Fibroblast of skin of back (primary cell): ENCODE measurements around the gene BICDL2.
A peak's percentile ranks its signal among the peaks of the same experiment; 100 is the strongest.
"Not testable (repeated sequence)": the region's sequence is repeated elsewhere in the genome, so short reads cannot be mapped to it uniquely, and the experiment has no call there.

ENCODE experiments used
- DNase-seq: peaks from one replicate; pipeline ENCODE4 v3.0.0-alpha.2; 2013

The BICDL2 gene

DNA sequence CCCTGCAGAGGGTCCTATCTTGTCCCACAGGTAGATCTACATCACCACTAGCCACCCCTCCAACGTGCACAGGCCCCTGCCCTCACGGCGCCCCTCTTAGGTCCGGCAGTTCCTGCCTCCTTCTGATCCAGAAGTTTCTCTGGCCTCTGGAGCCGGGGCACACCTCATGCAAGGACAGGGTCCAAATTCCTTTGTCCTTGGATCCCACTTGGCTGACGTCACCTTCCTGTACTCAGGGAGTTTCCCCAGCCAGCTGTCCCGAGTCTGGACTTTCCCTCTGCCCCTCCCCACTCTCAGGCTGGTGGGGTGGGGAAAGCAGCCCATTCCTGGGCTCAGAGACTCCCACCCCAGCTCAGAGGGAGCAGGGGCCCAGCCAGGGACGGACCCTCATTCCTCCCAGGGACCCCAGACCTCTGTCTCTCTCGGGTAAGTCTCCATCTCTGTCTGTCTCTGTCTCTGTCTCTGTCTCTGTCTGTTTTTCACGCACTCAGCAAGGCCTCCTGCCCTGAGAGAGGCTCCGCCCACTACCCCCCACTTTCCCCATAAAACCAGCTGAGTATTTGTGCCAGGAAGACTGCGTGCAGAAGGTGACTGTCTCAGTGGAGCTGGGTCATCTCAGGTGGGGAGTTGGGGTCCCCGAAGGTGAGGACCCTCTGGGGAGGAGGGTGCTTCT, 28.5 kb upstream of the BICDL2 start, which contains the start of gene IL32:
Gene IL32, plus strand, starts transcription at position 572 of the 673 bp plus-strand sequence. CDS start 172 bp downstream, outside the sequence.
- peak; percentile 76 for DNase-seq

DNA sequence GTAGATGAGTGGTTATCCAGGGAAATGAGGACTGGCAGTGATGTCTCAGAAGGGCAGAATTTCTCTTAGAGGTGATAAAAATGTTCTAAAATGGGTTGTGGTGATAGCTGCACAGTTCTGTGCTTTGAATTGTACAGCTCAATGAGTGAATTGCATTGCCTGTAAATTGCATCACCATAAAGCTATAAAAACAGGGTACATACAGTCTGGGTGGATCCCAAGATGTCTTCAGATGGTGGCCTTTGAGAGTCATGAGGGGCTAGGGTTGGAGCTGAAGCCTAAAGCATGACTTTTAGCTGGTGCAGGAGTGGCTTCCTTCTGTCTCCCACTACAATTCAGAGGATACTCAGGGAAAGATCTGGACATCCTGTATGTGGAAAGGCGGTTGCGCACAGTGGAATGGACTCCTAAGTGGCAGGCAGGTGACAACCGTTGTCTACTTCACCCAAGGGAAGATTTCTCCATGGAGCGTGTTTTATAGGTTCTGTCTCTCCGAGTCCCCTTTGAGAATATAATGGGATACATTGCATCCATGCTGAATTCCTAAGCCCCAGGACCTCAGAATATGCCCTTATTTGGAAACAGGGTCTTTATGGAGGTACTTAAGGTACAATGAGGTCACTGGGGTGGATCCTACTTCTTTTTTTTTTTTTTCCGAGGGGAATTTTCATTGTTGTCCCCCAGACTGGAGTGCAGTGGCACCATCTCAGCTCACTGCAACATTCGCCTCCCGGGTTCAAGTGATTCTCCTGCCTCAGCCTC, 27.1 kb upstream of the BICDL2 start:
- DNase-seq = no peak

DNA sequence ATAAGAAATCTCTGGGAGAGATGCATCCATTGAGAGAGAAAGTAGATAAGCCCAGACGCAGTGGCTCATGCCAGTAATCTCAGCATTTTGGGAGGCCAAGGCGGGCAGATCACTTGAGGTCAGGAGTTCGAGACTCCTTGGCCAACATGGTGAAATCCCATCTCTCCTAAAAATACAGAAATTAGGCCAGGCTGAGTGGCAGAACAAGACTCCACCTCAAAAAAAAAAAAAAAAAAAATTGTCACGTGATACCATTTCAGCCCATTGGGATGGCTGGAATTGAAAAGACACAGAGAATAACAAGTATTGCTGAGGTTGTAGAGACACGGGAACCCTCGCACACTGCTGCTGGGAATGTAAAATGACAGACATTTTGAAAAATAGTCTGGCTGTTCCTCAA, 25.8 kb upstream of the BICDL2 start:
- no peak for DNase-seq

DNA sequence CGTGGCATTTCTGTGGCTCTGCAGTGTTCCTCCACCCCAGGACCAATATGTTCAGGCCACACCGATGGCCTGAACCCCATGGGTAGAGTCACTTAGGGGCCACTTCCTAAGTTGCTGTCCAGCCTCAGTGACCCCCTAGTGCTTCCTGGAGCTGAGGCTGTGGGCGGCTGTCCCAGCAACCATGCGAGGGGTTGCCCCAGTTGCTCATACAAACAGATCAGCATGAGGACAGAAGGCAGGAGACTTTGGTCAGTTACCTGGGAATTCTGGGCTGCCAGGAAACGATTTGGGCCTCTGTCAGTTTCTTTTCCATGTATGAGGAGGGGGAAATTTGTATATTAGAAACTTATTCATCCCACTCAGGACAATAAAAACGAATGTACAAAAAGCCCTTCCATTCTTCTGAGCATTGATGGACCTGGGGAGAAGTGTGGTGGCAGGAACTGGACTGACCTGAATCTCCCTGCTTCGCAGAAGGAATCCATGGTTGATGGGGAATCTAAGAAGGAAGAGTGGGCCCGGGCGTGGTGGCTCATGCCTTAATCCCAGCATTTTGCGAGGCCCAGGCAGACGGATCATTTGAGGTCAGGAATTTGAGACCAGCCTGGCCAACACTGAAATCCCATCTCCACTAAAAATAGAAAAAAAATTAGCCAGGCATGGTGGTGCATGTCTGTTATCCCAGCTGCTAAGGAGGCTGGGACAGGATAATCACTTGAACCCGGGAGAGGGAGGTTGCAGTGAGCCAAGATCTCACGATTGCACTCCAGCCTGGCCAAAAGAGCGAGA, 23.8 kb upstream of the BICDL2 start:
- DNase-seq = no peak

DNA sequence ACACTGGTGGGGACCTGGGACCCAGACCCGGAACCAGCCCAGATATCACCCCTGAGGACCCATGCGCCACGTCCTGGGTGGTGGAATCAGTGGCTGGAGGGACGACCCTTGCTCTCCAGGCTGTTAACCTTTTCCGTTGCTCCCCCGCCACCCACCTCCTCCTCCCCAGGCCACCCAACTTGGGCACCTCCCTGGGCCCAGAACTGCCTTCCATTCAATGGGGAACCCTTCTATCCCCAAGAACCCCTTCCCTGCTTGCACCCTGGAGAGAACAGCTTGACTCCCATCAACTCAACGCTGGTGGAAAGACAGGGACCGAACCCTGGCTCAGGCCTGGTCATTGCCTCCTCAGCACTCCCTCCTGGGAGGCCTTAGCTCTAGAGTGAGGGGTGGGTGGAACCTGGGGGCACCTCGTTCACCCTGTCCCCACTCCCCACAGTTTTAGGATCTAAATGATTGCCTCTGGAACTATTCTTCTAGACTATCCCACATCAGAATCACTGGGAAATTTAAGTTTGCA, 23.0 kb upstream of the BICDL2 start:
- DNase-seq = no peak

DNA sequence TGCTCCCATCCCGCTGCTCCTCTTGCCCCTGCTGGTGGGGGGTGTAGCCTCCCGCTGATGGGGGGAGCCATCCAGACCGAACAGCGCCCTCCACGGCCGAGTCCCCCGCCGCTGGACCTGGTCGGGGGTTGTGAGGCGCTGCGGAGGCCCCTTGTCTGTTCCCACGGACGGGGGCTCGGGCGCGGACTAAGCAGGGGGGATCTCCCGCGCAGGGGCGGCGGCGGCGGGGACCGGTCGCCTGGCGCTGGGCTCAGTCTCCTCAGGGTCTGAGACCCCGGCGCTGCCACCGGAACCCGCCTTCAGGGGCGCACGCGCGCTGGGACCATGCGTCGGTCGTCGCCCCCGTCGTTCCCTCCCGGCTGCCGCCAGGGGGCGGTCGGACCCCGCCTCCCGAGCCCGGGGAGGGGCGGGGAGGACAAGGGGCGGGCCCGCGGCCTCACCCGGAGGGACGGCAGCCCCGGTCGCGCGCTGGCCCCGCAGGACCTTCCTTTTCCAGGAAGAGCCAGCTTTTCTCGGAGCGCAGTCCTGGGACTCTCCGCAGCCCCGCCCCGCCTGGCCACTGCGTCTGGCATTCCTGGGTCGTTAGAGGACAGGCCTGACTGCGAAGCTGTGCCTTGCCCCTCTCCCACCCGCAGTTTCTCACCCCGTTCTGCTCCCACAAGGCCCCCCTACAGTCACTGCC, 22.4 kb upstream of the BICDL2 start:
- DNase-seq = peak; percentile 92

DNA sequence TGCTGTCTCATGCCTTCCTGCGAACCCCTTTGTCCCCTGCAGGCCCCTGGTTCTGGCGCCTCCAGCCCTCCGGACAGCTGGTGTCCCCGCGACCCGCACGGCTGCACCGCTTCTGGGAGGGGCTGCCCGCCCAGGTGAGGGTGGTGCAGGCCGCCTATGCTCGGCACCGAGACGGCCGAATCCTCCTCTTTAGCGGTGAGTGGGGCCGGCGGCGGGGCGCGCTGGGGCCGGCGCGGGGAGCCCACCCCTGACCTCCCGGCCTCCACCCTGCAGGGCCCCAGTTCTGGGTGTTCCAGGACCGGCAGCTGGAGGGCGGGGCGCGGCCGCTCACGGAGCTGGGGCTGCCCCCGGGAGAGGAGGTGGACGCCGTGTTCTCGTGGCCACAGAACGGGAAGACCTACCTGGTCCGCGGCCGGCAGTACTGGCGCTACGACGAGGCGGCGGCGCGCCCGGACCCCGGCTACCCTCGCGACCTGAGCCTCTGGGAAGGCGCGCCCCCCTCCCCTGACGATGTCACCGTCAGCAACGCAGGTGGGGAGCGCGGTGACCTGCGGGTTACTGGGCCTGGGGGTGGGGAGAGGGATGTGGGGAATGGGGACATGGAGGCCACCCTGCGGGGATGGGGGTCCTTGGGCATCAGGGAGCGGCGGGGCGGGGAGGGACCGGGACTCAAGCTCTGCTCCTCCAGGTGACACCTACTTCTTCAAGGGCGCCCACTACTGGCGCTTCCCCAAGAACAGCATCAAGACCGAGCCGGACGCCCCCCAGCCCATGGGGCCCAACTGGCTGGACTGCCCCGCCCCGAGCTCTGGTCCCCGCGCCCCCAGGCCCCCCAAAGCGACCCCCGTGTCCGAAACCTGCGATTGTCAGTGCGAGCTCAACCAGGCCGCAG, 21.6 kb upstream of the BICDL2 start:
- DNase-seq = peak; percentile 31

DNA sequence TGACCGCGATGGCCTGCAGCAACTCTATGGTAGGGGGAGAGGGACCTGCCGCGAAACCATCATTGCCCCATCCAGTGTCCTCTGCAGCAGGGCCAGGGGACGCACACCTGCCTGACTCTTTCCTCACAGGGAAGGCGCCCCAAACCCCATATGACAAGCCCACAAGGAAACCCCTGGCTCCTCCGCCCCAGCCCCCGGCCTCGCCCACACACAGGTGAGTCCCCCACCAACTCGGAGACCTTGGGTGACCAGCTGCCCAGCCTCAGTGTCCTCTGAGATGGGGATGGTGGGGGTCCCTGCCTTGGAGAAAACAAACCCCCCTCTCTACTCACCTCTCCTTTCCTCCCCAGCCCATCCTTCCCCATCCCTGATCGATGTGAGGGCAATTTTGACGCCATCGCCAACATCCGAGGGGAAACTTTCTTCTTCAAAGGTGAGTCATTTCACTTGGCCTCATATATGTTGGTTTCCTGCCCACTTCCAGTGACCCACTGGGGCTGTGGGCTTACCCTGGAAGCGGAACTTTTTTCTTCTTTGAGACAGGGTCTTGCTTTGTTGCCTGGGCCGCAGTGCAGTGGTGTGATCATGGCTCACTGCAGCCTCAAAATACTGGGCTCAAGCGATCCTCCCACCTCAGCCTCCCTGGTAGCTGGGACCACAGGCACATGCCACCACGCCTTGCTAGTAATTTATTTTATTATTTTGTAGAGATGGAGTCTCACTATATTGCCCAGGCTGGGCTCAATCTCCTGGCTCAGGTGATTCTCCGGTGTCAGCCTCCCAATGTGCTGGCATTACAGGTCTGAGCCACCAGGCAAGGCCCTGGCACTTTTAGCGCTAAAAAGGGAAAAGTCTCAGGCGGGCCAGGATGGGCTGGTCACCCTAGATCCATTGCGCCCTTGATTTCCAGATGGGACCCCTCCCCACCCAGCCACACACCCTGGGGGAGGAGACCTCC, 20.7 kb upstream of the BICDL2 start:
- DNase-seq = no peak

DNA sequence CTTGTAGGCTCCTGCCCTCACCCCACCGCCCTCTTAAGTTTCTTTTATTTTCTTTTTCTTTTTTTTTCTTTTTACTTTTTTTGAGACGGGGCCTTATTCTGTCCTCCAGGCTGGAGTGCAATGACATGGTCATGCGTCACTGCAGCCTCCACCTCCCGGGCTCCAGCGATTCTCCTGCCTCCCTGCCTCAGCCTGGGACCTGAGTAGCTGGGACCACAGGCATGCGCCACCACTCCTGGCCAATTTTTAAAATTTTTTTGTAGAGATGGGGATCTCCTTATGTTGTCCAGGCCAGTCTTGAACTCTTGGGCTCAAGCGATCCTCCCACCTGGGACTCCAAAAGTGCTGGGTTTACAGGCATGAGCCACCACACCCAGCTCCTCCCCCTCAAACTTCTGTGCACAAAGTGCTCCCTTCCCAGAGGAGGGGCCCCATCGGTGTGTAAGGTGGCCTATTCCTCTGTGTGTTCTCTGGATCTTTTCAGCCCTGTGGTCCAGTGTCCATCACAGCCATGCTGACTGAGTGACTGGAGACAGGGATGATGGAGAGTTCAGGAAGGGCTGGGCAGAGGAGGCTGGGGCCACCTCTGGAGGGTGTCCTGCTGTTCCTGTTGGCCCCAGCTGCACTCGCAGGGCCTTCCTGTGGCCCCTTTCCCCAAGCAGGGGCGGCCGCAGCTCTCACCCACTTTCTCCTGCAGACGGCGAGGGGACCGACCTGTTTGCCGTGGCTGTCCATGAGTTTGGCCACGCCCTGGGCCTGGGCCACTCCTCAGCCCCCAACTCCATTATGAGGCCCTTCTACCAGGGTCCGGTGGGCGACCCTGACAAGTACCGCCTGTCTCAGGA, 19.8 kb upstream of the BICDL2 start:
- no peak for DNase-seq

DNA sequence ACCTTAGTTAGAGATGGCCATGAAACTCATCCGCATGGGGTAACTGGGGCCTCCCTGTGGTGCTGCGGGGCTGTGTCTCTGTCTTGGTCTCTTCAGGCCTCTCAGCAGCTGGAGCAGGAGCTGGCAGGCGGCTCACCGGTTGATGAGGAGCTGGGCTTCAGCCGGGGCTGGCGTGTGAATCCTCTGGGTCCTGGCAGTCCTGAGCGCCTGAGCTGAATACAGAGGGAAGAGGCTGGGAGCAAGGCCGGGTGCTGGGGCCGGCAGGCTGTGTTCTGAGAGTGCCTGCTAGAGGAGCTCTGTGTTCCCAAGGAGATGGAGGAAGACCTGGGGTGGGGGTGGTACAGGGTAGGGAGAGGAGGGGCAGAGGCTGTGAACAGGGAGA, 19.0 kb upstream of the BICDL2 start:
- DNase-seq = not testable (repeated sequence)

DNA sequence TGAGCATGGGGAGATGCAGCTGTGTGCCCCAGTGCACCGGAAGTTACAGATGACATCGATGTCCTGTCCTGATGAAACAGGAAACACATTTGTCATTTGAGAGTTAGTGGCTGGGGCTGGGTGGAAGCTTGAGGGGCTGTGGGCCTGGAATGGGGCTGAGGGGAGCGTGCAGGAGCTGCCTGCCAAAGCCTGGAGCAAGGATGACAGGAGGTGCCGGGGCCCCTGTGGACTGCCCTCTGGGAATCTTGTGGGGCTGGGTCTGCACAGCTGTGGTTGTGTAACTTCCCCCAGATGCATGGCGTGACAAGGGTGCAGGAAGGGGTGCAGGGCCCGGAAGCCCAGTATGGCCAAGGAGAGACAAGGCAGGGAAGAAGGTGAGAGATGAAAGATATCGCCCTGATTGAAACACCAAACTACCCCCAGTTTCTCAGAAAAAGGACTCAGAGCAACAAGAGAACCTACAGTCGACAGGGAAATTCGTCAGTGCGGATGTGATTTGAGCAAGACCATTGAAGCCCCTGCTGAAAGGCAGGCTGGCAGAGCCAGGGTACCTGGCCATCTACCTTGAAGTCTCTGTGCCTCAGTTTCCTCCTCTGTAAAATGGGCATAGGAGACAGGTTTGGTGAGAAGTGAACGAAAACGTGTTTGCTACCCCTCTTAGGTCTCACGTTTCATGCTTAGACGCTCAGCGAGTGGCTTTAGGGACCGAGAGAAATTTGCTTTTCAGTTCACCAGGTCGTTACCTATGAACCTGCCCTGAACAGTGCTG, 18.4 kb upstream of the BICDL2 start:
- no peak for DNase-seq

DNA sequence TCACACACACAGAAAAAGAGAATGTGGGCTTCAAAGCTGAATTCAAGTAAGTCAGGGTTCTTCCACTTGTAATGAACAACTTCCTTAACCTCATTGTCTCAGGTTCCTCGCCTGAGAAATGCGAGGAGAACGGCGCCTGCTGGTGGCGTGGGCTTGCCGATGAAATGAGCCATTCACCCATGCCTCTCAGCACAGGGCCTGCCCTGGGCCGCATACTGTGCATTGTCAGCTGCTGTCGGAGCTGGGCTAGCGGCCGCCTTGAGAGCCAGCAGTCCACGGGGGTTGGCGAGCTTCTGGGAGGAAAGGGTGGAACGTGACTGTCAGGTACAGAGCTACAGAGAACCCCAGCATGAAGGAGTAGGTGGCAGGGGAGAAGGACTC, 16.6 kb upstream of the BICDL2 start:
- not testable (repeated sequence) for DNase-seq

DNA sequence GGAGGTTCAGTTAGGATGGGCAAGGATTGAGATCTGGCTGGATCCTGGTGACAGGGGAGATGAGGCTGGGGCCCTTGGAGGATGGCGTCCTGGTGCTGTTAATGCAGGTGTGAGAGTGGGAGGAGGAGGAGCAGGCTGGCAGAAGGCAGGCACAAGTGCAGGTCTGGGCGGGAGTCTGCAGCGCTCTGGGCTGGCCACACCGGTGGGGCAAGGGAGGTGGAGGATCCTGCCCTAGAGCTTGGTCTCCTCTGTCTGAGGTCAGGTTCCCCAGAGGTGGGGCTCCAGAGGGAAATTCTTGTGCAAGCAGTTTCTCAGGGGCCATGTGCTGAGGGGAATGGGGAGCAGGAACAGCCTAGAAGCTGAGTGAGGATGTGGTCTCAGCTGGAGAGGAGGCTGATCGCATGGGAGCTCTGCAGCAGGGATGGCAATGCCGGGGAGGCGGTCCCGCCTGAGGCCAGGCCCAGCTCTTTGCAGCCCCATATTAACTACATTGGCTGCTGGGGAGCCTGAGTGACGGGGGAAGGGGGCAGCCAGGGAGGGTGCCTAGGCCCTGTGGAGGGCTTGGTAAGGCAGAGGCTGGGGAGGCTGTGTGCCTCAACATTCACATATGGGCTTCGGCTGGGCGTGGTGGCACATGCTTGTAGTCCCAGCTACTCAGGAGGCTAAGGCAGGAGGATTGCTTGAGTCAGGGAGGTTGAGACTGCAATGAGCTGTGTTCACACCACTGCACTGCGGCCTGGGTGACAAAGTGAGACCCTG, 16.0 kb upstream of the BICDL2 start:
- DNase-seq = not testable (repeated sequence)

DNA sequence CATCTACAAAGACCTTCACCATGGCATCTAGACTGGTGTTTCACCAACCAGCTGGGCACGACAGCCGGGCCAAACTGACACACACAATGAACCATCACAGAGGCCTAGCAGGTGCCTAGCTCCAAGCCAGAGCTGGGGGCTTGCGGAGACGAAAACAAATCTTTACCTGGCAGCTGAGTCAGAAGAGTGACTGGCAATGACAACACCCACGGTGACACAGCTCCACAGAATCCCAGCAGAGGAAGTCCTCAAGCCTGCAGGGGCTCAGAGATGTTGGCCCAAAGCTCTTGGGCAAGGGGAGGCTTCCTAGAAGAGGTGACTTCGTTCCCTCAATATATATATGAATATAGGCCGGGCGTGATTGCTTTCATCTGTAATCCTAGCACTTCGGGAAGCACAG, 14.8 kb upstream of the BICDL2 start:
- no peak for DNase-seq

DNA sequence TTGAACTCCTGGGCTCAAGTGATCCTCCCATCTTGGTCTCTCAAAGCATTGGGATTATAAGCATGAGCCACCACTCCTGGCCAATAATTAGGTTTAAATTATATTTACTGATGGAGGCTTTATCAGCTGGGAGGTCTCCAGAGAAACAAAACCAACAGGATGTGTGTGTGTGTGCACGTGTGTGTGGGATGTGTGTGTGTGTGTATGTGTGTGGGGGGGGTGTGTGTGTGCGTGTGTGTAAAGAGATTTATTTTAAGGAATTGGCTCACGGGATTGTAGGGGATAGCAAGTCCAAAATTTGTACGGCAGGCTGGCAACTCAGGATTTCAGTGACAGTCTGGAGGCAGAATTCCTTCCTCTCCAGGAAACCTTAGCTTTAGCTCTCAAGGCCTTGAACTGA, 14.3 kb upstream of the BICDL2 start:
- no peak for DNase-seq

DNA sequence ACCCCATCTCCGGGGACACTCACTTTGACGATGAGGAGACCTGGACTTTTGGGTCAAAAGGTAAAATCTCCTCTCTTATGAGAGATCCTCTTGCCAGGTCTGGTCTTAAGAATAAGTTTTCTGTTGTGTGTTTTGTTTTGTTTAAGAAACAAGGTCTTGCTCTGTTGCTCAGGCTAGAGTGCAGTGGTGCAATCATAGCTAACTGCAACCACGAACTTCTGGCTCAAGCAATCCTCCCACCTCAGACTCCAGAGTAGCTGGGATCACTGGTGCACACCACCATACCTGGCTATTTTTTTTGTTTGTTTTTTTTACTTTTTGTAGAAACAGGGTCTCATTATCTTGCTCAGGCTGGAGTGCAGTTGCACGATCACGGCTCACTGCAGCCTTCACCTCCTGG, 13.7 kb upstream of the BICDL2 start:
- DNase-seq = no peak

DNA sequence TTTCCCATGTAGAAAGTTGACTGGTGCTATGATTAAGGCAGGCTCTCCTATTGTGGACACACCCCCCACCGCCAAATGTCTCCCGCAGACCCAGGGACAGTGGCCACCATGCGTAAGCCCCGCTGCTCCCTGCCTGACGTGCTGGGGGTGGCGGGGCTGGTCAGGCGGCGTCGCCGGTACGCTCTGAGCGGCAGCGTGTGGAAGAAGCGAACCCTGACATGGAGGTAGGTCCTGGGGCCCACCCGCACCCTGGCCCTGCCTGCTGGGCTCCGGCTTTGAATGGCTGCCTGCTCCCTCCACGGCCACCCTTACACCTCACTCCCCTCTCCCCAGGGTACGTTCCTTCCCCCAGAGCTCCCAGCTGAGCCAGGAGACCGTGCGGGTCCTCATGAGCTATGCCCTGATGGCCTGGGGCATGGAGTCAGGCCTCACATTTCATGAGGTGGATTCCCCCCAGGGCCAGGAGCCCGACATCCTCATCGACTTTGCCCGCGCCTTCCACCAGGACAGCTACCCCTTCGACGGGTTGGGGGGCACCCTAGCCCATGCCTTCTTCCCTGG, 13.3 kb upstream of the BICDL2 start:
- DNase-seq = no peak

DNA sequence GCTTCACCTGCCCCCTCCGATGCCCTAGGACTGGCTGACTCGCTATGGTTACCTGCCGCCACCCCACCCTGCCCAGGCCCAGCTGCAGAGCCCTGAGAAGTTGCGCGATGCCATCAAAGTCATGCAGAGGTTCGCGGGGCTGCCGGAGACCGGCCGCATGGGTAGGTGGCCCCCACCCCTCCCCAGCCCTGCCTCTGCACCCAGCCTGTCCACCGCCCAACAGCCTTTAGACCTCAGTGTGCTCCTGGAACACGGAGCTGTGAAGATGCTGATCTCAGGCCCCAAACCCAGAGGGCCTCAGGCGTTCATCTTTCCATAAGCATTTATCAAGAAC, 10.6 kb upstream of the BICDL2 start:
- DNase-seq = no peak
